ENCODE results near the gene MYPN. TPM values are rescaled to one million over a fixed set of nuclear protein-coding genes. Genes with fewer than 3 reads are reported as not detected.
"Not testable (repeated sequence)": the region's sequence is repeated elsewhere in the genome, so short reads cannot be mapped to it uniquely, and the experiment has no call there.

The MYPN gene
- total RNA-seq, 3 donors from 2014 or later, result 0.33 TPM; not detected in 2

DNA sequence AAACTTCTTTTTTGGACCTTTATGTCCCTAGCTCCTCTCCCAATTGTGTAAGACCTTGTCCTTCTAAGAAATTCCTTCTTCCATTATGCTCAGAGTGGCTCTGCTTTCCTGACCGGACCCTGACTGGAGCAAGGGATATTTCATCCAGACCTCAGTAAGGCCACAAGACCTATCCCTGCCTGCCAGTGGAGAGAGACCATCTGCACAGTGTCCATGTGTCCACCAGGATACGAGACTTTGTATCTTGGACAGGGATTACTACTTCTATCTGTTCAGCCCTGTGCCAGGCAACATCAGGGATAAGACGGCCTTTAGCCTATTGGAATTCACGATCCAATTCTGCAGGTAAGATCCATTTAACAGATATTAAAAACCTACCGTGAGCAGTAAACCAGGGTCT lies 129.8 kb downstream of the MYPN start:
- H3K4me1 ChIP-seq, result no peaks in the 10 kb centered on the region
- DNase-seq (ENCODE audit: low spot score in 2 of 2), result no peak
- H3K4me3 ChIP-seq, result no peak overlapping the region
- H3K27ac ChIP-seq, result no peak overlapping the region
- TF ChIP-seq POLR2A (IDR thresholded peaks at IDR 0.05), result no peak
- TF ChIP-seq, protein P1, sequence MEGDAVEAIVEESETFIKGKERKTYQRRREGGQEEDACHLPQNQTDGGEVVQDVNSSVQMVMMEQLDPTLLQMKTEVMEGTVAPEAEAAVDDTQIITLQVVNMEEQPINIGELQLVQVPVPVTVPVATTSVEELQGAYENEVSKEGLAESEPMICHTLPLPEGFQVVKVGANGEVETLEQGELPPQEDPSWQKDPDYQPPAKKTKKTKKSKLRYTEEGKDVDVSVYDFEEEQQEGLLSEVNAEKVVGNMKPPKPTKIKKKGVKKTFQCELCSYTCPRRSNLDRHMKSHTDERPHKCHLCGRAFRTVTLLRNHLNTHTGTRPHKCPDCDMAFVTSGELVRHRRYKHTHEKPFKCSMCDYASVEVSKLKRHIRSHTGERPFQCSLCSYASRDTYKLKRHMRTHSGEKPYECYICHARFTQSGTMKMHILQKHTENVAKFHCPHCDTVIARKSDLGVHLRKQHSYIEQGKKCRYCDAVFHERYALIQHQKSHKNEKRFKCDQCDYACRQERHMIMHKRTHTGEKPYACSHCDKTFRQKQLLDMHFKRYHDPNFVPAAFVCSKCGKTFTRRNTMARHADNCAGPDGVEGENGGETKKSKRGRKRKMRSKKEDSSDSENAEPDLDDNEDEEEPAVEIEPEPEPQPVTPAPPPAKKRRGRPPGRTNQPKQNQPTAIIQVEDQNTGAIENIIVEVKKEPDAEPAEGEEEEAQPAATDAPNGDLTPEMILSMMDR (IDR thresholded peaks at IDR 0.05), result no peak
- TF ChIP-seq POLR2AphosphoS5 (IDR thresholded peaks at IDR 0.05), result no peak
- no peaks in the 10 kb centered on the region for H3K9me3 ChIP-seq
- intact Hi-C loops (cut with DNase I; ENCODE audit: low total_unique reads), result no loop called here
- no peaks in the 10 kb centered on the region for H3K27me3 ChIP-seq
- H3K36me3 ChIP-seq, result no peaks in the 10 kb centered on the region

DNA sequence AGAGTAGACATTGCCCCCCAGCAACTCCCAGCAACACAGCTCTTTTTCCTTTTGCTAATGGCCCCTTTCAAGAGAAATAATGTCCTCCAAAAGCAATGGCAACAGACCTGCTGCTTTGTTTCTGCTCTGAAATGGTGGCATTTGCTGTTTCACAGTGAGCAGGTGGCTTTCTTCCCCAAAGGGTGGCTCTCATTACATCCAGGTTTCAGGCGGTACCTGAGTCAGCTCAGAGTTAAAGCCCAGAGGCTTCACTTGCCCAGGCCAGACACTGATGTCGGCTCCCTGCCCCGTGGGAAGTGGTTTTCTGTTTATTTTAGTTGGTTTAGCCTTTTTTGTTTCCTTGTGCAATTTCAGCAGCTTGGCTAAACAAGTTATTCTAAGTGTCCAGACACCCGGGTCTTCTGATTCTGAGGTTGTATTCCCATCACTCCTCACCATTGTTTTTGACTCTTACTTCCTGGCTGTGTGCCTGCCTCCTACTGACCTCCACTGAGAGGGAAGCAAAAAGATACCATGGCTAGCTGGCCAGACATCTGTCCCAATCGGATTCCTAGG lies 130.4 kb downstream of the MYPN start:
- Histone ChIP-seq H3K4me3 (no peak overlapping the region), H3K36me3 (no peaks in the 10 kb centered on the region), H3K27ac (no peak overlapping the region), H3K27me3 (no peaks in the 10 kb centered on the region), H3K9me3 (no peaks in the 10 kb centered on the region), H3K4me1 (no peaks in the 10 kb centered on the region)
- DNase-seq (ENCODE audit: low spot score in 2 of 2), result no peak
- intact Hi-C loops (cut with DNase I; ENCODE audit: low total_unique reads), result no loop called here
- no peak for TF ChIP-seq POLR2AphosphoS5 (IDR thresholded peaks at IDR 0.05)
- TF ChIP-seq, protein P1 (IDR thresholded peaks at IDR 0.05), result no peak
- TF ChIP-seq POLR2A (IDR thresholded peaks at IDR 0.05), result no peak

DNA sequence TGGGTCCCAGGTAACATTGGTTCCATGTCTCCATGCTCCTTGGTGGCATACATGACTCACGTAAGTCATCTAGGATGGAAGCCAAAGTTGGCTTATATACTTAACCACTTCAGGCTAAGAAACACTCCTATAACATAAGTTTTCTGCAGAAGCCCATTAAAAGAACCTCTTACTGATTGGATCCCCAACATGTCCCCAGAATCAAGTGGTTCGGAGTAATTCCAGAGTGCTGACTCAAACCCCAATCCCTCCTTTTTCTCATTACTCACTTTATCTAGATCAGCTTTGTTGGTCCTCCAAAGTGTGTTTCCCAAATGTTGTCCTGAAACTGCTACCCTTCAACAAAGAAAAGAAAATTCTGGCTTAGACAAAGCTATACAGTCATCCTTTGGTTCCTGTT lies 132.8 kb downstream of the MYPN start:
- Histone ChIP-seq H3K9me3 (no peaks in the 10 kb centered on the region), H3K36me3 (no peaks in the 10 kb centered on the region), H3K27me3 (no peaks in the 10 kb centered on the region), H3K4me1 (no peaks in the 10 kb centered on the region), H3K27ac (no peak overlapping the region), H3K4me3 (no peak overlapping the region)
- DNase-seq (ENCODE audit: low spot score in 2 of 2), result no peak
- TF ChIP-seq POLR2AphosphoS5 (IDR thresholded peaks at IDR 0.05) (no peak), POLR2A (IDR thresholded peaks at IDR 0.05) (no peak)
- TF ChIP-seq, protein P1 (IDR thresholded peaks at IDR 0.05), result no peak
- intact Hi-C loops (cut with DNase I; ENCODE audit: low total_unique reads), result no loop called here

DNA sequence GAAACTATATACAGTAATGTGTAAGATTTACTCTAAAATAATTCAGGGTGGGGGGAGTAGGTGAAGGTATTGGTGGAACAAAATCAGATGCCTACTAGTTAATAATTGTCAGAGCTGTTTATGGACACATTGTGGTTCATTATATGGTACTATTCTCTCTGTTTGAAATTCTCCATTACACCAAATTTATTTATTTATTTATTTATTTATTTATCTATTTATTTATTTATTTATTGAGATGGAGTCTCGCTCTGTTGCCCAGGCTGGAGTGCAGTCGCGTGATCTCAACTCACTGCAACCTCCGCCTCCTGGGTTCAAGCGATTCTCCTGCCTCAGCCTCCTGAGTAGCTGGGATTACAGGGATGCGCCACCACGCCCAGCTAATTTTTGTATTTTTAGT lies 137.1 kb downstream of the MYPN start:
- H3K27ac ChIP-seq; DNase-seq (ENCODE audit: low spot score in 2 of 2); H3K36me3 ChIP-seq; intact Hi-C loops (cut with DNase I; ENCODE audit: low total_unique reads); H3K4me1 ChIP-seq; H3K27me3 ChIP-seq; H3K9me3 ChIP-seq; H3K4me3 ChIP-seq: not testable (repeated sequence)

DNA sequence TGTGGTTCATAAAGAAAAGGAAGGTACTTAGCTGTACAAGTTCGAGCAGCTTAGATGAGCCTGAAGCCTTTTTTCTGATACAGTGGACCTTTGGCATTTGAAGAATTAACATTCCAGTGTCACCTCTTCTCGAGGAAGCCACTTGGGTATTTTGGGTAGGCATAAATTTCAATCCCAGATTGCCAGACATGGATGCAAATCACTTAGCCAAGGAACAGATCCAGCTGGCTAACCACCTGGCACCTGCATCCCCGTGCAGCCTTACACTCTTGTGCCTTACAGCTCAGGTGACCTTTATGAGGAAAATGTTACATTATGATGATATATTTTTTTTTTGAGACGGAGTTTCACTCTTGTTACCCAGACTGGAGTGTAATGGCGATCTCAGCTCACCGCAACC lies 138.6 kb downstream of the MYPN start:
- Histone ChIP-seq H3K36me3 (no peaks in the 10 kb centered on the region), H3K9me3 (no peaks in the 10 kb centered on the region), H3K4me3 (no peak overlapping the region), H3K27ac (no peak overlapping the region), H3K27me3 (no peaks in the 10 kb centered on the region), H3K4me1 (no peaks in the 10 kb centered on the region)
- TF ChIP-seq POLR2A (IDR thresholded peaks at IDR 0.05) (no peak), POLR2AphosphoS5 (IDR thresholded peaks at IDR 0.05) (no peak)
- TF ChIP-seq, protein P1 (IDR thresholded peaks at IDR 0.05), result no peak
- DNase-seq (ENCODE audit: low spot score in 2 of 2), result no peak
- intact Hi-C loops (cut with DNase I; ENCODE audit: low total_unique reads), result no loop called here

DNA sequence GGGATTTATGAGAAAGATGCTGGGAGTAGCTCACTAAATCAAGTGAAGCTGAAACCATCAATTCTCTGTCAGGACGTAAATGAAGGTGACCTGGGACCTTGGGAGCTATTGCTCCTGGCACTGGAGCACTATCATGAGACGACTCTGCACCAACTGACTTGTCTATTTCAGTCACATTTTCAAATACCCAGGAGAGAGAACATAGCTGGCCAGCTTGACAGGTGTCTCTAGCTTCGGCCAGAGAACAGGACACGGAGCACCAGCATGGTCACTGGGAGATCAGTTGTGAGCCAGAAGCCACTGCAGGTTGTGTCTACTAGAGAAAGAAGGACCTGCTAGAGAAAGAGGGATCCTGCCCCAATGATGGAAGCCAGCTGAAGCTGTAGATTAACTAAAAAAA lies 140.0 kb downstream of the MYPN start:
- H3K27me3 ChIP-seq, result no peaks in the 10 kb centered on the region
- H3K27ac ChIP-seq, result no peak overlapping the region
- intact Hi-C loops (cut with DNase I; ENCODE audit: low total_unique reads), result no loop called here
- H3K4me1 ChIP-seq, result no peaks in the 10 kb centered on the region
- no peak for TF ChIP-seq POLR2AphosphoS5 (IDR thresholded peaks at IDR 0.05)
- TF ChIP-seq POLR2A (IDR thresholded peaks at IDR 0.05), result no peak
- TF ChIP-seq, protein P1 (IDR thresholded peaks at IDR 0.05), result no peak
- no peak for DNase-seq (ENCODE audit: low spot score in 2 of 2)
- H3K4me3 ChIP-seq, result no peak overlapping the region
- H3K9me3 ChIP-seq, result no peaks in the 10 kb centered on the region
- no peaks in the 10 kb centered on the region for H3K36me3 ChIP-seq
